ENCODE data around the gene TPCN2. TPM values are rescaled to one million over a fixed set of nuclear protein-coding genes. Genes with fewer than 3 reads are reported as not detected.

The TPCN2 gene
- total and polyA plus RNA-seq, 2 of the 4 experiments (the other 2 are of a cell fraction) = 3.4 to 8.0 TPM

DNA sequence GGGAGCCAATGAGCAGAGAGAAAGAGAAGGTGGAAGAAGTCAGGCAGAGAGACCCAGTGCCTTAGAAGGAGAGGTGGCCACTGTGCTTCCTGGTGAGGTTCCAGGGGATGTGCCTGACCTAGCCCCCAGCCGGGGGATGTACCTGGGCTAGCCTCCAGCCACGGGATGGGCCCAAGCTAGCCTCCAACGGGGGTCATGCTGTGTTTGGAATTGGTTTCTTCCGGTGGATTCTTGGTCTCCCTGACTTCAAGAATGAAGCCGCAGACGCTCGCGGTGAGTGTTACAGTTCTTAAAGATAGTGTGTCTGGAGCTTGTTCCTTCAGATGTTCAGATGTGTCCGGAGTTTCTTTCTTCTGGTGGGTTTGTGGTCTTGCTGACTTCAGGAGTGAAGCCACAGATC is 100.1 kb downstream of the TPCN2 start:
- H3K9ac ChIP-seq (ENCODE audit: low read depth, low read length) = no peak overlapping the region
- no TSS peak for BruUV-seq (replicated peaks)

More for the DNA sequence above, 100.1 kb downstream of the TPCN2 start:
- in situ Hi-C loops (cut with MboI; ENCODE audit: low sequenced_read_pairs) (no loop called here), dilution Hi-C loops (cut with HindIII; ENCODE audit: low sequenced_read_pairs, unreplicated experiment) (no loop called here), intact Hi-C loops (cut with micrococcal nuclease) (no loop called here)
- no peak overlapping the region for H3K18ac ChIP-seq (ENCODE audit: low read depth, low read length)
- no peak overlapping the region for H4K8ac ChIP-seq (ENCODE audit: low read depth in 2 of 2, low read length in 2 of 2)
- no peaks in the 10 kb centered on the region for H3K27me3 ChIP-seq (ENCODE audit: control insufficient read depth, insufficient read depth, low read length)
- ATAC-seq (ENCODE audit: low read depth) = no peak
- no peak overlapping the region for H2BK15ac ChIP-seq (ENCODE audit: low read depth, low read length)
- no peak overlapping the region for H2BK5ac ChIP-seq (ENCODE audit: low read depth, low read length, poor library complexity, severe bottlenecking)
- peaks cover 9% of the 10 kb centered on the region for H3K9me3 ChIP-seq (ENCODE audit: control insufficient read depth, insufficient read depth, low read length)
- H3K4me1 ChIP-seq (ENCODE audit: control insufficient read depth, insufficient read depth, low read length) = peaks cover 14% of the 10 kb centered on the region
- no peak overlapping the region for H3K4me3 ChIP-seq (ENCODE audit: insufficient read depth, low read depth, low read length)
- no peak overlapping the region for H2AFZ ChIP-seq (replicated peaks; ENCODE audit: low read length, poor library complexity)
- no peak overlapping the region for H3K56ac ChIP-seq (ENCODE audit: extremely low read depth, insufficient read depth, low read length)
- no peak overlapping the region for H3K4me2 ChIP-seq (ENCODE audit: low read depth, low read length)
- H2BK120ac ChIP-seq (ENCODE audit: low read depth, low read length) = no peak overlapping the region
- H4K5ac ChIP-seq (ENCODE audit: low read depth, low read length) = no peak overlapping the region
- no peak overlapping the region for H3K14ac ChIP-seq (replicated peaks; ENCODE audit: low read depth, low read length)
- no peak overlapping the region for H3K4ac ChIP-seq (ENCODE audit: low read depth, low read length)
- WGBS, 2 experiments (ENCODE audit: extremely low coverage in 2 of 2, insufficient read length in 1 of 2) = 82% methylated on average over 2 of the region's 9 CpGs; no CpG with 5 or more reads in 1 of the 2 experiments
- H3K23ac ChIP-seq (ENCODE audit: low read depth, low read length) = no peak overlapping the region
- H4K91ac ChIP-seq (ENCODE audit: insufficient read depth, low read depth, low read length) = no peak overlapping the region
- ChIA-PET POLR2A (ENCODE audit: unreplicated experiment) (no interaction called here), CTCF (interaction anchor here (0.6 kb wide), 1 partner anchor 377 kb away, joined by 3 read pairs; no protein-coding TSS in a partner anchor)
- H2AK5ac ChIP-seq (ENCODE audit: low read depth, low read length) = no peak overlapping the region
- TF ChIP-seq, protein P1, sequence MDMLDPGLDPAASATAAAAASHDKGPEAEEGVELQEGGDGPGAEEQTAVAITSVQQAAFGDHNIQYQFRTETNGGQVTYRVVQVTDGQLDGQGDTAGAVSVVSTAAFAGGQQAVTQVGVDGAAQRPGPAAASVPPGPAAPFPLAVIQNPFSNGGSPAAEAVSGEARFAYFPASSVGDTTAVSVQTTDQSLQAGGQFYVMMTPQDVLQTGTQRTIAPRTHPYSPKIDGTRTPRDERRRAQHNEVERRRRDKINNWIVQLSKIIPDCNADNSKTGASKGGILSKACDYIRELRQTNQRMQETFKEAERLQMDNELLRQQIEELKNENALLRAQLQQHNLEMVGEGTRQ (IDR thresholded peaks at IDR 0.05; ENCODE audit: low read depth, low read length) = no peak
- no peak for TF ChIP-seq RCOR1 (IDR thresholded peaks at IDR 0.05; ENCODE audit: insufficient replicate concordance, low read length)
- TF ChIP-seq MAFK (IDR thresholded peaks at IDR 0.05; ENCODE audit: low read depth, low read length) = no peak
- no peak for TF ChIP-seq BHLHE40 (IDR thresholded peaks at IDR 0.05; ENCODE audit: low read depth, low read length)
- no peak for TF ChIP-seq MAZ (IDR thresholded peaks at IDR 0.05; ENCODE audit: borderline replicate concordance, low read depth, low read length)
- TF ChIP-seq FOS (IDR thresholded peaks at IDR 0.05; ENCODE audit: low read depth, low read length) = no peak
- TF ChIP-seq CTCF (conservative IDR thresholded peaks at IDR 0.05; ENCODE audit: low read depth, low read length) = no peak
- TF ChIP-seq, protein P2, sequence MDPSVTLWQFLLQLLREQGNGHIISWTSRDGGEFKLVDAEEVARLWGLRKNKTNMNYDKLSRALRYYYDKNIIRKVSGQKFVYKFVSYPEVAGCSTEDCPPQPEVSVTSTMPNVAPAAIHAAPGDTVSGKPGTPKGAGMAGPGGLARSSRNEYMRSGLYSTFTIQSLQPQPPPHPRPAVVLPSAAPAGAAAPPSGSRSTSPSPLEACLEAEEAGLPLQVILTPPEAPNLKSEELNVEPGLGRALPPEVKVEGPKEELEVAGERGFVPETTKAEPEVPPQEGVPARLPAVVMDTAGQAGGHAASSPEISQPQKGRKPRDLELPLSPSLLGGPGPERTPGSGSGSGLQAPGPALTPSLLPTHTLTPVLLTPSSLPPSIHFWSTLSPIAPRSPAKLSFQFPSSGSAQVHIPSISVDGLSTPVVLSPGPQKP (IDR thresholded peaks at IDR 0.05; ENCODE audit: borderline replicate concordance, low read depth, low read length) = no peak
- no peak for TF ChIP-seq CHD1 (IDR thresholded peaks at IDR 0.05; ENCODE audit: low read depth, low read length)
- no peak for TF ChIP-seq RAD21 (IDR thresholded peaks at IDR 0.05; ENCODE audit: low read length)
- TF ChIP-seq CEBPB (IDR thresholded peaks at IDR 0.05; ENCODE audit: low read depth, low read length) = no peak
- TF ChIP-seq SMC3 (IDR thresholded peaks at IDR 0.05; ENCODE audit: low read depth, low read length) = no peak
- no peak for TF ChIP-seq POLR2A (IDR thresholded peaks at IDR 0.05; ENCODE audit: low read depth, low read length)
- no peak for TF ChIP-seq MXI1 (IDR thresholded peaks at IDR 0.05; ENCODE audit: borderline replicate concordance, low read depth, low read length)
- no peak for TF ChIP-seq RFX5 (IDR thresholded peaks at IDR 0.05; ENCODE audit: low read depth, low read length)
- TF ChIP-seq NFE2L2 (IDR thresholded peaks at IDR 0.05; ENCODE audit: low read depth, low read length) = no peak
- H3K27ac ChIP-seq (ENCODE audit: insufficient read depth, low read length) = no peak overlapping the region
- H3K9me1 ChIP-seq (ENCODE audit: insufficient read depth, low read length) = peaks cover 6% of the 10 kb centered on the region; the same call in 1 of the 2 replicates
- no peaks in the 10 kb centered on the region for H3K36me3 ChIP-seq (ENCODE audit: control insufficient read depth, insufficient read depth, low read length)
- H3K79me1 ChIP-seq (ENCODE audit: low read depth in 1 of 2, low read length in 2 of 2) = no peaks in the 10 kb centered on the region
- DNase-seq = no peak
- H2BK20ac ChIP-seq (ENCODE audit: low read depth, low read length) = no peak overlapping the region
- no peak overlapping the region for H2AK9ac ChIP-seq (replicated peaks; ENCODE audit: low read depth, low read length, poor library complexity)
- H4K20me1 ChIP-seq (ENCODE audit: insufficient read depth, low read length) = no peaks in the 10 kb centered on the region

All from IMR-90 (cell line).